HG03039 (cell line): ENCODE data around the gene CUX1.
"Not testable (repeated sequence)": the region's sequence is repeated elsewhere in the genome, so short reads cannot be mapped to it uniquely, and the experiment has no call there.

Experiments
- ATAC-seq: cut with Tn5 transposase; IDR thresholded peaks from one replicate; pipeline ENCODE4 v1.9.1; 2021; ENCODE audit warnings: mild to moderate bottlenecking, moderate library complexity; ENCODE audit not compliant: unreplicated experiment

Gene CUX1

GRCh38 chr7:101817471-101818286 lies at the start of gene CUX1:
TSS of gene CUX1 (plus strand) at chr7:101817626. CDS start at chr7:101817640, 14 bp downstream.
- no peak for ATAC-seq

DNA sequence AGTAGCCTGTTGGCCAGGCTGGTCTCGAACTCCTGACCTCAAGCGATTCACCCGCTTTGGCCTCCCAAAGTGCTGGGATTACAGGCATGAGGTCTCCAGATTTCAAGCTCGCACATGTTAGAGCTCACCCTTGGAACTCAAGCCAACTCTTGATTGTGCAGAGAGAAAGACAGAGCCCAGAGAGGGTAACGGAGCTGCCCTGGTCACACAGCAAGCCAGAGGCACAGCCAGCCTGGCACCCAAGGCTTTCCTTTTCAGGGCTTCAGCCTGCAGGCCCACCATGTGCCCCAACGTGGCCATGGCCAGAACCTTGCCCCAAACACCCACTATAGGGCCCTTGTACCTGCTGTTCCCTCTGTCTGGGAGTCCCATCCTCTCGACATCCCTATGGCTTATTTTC lies 49.1 kb upstream of the CUX1 start:
- ATAC-seq = no peak

DNA sequence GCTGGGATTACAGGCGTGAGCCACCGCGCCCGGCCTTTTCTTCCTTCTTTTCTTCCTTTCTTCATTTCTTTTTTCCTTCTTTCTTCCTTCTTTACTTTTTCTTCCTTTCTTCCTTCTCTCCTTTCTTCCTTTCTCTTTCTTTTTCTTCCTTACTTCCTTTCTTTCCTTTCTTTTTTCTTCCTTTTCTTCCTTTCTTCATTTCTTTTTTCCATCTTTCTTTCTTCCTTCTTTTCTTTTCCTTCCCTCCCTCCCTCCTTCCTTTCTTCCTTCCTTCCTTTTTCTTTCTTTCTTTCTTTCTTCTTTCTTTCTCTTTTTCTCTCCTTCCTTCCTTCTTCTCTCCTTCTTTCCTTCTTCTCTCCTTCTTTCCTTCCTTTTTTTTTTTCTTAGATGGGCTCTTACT lies 47.0 kb upstream of the CUX1 start:
- no peak for ATAC-seq

DNA sequence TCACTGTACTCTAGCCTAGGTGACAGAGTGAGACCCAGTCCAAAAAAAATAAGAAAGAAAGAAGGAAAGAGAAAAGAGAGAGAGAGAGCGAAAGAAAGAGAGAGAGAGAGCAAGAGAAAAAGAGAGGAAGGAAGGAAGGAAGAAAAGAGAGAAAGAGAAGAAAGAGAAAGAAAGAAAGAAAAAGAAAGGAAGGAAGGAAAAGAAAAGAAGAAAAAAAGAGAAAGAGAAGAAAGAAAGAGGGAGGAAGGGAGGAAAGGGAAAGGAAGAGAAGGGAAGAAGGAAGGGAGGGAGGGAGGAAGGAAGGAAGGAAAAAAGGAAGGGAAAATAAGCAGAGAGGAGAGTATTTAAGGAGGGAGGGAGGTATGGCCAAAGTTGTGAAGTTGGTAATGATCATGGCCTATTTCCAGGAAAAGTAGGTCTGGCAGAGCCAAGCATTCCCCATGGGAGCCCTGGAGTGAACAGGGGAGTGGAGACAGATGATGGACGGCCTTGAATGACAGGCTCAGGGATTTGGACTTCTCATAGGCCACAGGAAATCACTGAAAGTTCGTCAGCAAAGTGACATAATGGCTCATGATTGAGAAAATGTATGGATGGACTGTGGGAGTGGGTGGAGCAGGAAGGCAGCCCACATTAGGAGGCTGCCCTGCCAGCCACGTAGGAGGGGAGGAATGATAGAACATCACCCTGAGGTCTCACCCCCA lies 44.8 kb upstream of the CUX1 start:
- no peak for ATAC-seq

- ATAC-seq = no peak
Observed at GRCh38 chr7:101775181-101775580, 42.2 kb upstream of the CUX1 start.

DNA sequence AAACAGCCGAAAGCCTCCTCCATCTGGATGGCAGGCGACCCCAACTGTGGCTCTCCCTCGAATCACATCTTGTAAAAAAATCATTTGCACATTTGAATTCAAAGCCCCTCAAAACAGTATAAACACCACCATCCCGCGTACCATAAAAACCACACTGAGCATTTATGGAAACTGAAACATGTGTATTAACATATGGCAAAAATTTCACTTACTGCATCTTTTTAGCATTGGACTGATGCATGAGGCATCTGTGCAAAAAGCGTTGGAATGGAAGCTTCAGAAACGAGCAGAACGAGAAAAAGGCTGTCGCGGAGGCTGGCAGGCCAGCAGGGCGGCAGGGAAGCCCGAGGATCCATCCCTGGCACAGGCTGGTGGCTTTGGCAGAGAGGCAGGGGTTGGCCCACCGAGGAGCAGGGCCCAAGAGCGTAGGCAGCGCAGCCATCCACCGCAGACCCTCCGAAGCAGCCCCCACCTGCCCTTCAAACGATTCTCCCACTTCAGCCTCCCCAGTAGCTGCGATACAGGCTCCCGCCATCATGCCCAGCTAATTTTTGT lies 39.3 kb upstream of the CUX1 start:
- no peak for ATAC-seq

GRCh38 chr7:101779267-101779666 lies 38.2 kb upstream of the CUX1 start:
- ATAC-seq = no peak

DNA sequence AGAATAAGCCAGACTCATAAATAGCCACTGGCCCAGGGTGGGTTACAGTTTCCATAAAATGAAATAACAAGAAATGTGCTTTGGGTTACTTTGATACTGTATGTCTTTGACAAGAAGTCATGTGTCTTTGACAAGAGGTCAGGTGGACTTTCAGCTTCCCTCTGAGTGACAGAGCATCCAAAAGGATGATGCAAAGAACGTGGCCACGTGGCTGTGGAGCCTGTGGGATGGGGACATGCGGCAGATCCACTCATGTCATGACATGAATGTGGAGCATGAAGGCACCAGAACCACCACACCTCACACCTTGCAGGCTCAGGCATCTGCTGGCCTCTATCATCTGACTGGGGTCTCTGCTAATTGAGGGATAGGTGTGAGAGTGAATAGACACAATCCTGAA lies 37.1 kb upstream of the CUX1 start:
- ATAC-seq = no peak

DNA sequence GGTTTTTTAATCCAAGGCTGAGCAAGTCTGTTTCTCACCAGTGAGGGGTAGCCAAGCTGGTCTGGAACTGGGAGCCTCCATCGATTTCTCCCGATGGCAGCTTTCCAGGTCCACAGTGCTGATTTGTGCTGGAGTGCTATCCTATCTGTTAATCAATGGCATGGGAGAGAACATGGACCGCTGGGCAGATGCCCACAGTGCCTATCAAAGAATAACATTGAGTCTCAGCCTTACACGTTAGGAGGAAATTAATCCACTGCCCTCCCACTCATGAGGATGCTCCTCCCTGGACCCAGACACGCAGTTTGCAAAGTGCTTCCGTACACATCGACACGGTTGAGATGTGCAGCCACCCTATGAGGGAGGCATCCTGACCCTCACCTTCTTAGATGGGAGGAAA lies 36.0 kb upstream of the CUX1 start:
- ATAC-seq = no peak

DNA sequence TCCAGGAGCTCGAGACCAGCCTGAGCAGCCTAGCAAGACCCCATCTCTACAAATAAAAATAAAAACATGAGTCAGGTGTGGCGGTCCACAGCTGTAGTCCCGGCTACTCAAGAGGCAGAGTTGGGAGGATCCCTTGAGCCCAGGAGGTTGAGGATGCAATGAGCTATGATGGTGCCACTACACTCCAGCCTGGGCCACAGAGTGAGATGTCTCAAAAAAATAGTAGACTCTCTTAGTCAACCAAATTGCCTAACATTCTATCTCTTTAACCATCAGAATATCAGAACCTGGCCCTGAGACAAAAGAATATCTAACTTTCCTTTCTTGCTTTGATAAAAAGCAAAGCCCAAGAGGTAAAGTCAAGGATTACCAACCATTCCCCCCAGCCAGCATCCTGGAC lies 35.0 kb upstream of the CUX1 start:
- ATAC-seq = no peak

GRCh38 chr7:101782896-101783295 lies 34.5 kb upstream of the CUX1 start:
- no peak for ATAC-seq

- no peak for ATAC-seq
Observed at GRCh38 chr7:101783381-101784181, 33.8 kb upstream of the CUX1 start.

- ATAC-seq = no peak
Observed at GRCh38 chr7:101784292-101785127, 32.9 kb upstream of the CUX1 start.

DNA sequence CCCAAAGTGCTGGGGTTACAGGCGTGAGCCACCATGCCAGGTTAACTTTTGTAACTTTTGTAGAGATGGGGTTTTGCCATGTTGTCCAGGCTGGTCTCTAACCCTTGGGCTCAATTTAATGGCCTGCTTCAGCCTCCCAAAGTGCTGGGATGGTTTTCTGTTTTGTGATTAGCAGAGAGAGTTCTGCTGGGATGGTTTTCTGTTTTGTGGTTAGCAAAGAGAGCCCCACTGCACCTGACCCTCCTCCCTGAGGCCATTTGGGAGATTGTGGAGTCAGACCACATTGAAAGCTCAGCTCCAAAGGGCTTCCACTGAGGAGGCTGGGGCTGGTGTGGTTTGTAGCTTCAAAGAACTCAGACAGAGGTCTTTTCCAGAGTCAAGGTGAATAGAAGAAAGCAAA lies 29.6 kb upstream of the CUX1 start:
- no peak for ATAC-seq

GRCh38 chr7:101788517-101788916 lies 28.9 kb upstream of the CUX1 start:
- ATAC-seq = no peak

DNA sequence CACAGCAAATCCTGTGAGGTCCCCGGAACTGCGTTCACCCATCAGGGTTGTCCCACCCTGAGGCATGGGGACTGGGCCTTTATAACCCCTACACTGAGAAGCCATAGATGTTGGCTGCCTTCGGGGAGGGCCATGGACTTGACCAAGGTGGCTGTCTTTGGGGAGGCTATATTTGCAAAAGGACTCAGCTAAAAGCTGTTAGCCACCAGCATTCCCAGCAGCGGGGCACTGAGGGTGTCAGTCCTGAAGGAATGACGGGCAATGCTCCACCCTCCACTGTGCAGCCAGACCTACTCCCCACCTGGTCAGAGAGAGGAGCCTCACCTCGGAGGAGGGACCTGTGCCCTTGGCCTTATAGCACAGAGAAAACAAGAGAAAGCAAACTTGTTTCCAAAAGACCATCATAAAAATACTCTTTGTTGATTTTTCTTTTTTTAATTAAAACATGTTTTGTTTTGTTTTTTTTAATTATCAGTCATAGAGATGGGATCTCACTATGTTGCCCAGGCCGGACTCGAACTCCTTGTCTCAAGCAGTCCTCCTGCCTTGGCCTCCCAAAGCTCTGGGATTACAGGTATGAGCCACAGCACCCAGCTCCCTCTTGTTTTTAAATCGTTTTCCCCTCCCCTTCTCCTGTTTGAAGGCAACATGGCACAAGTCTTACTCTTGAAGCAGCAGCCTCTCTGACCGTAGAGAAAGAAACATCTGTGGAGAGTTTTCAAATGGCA lies 26.7 kb upstream of the CUX1 start:
- ATAC-seq = no peak

DNA sequence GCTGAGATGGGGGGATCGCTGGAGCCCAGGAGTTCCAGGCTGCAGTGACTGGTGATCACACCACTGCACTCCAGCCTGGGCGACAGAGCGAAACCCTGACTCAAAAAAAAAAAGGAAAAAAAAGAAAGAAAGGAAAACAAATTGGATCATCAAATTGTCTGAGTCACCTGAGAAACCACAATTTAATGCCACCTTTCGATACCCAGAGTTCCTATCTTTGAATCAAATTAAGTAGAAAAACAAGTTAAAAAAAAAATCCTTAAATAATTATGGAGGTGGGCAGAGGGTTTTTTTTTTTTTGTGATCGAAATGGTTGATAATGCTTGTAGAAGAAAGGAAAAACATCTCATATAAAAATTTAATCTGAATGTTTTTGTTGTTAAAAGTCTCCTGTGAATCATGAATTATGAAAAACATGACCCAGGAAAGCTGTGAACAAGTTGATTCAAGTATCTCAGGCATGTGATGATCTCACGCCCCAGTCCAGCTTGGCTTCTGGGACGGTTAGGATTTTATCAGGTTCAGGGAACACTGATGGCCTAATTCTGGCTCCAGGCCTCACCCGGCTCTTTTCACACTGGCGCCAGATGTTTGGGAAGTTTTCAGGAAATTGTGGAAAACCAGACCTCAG lies 25.3 kb upstream of the CUX1 start:
- ATAC-seq = no peak

GRCh38 chr7:101792682-101793071 lies 24.7 kb upstream of the CUX1 start:
- ATAC-seq = not testable (repeated sequence)

DNA sequence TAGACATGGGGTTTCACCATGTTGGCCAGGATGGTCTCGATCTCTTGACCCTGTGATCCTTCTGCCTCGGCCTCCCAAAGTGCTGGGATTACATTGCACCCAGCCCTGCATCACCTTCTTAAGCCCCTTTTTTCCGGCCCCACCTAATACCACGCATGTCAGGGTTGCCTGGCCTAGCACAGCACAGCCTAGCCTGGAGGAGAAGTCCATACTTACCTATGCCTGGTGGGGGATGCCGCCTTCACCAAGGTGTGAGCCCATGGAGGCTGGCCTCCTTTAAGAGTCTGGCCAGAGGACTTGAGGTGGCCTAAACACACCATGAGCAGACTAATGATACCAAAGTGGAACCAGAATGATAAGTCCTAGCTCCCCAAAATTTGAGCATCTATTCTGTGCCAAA lies 22.0 kb upstream of the CUX1 start:
- no peak for ATAC-seq
